K562 (cell line): ENCODE results near the gene GAB2. TPM values are rescaled to one million over a fixed set of nuclear protein-coding genes. Genes with fewer than 3 reads are reported as not detected.

Experiments
- ASH1L ChIP-seq: fragments of 450-650 bp; IDR thresholded peaks from 2 replicates; pipeline ENCODE4 v1.6.1; 2018; ENCODE audit warnings: borderline replicate concordance, mild to moderate bottlenecking, low read depth; ENCODE audit not compliant: partially characterized antibody
- CSDE1 ChIP-seq, 2 experiments: fragments of 450-650 bp; IDR thresholded peaks; 2 replicates each; pipeline ENCODE4 v1.6.1; 2016; ENCODE audit warnings: mild to moderate bottlenecking in 1 of 2
- HNRNPLL ChIP-seq: fragments of 200-400 bp; formaldehyde crosslinking; IDR thresholded peaks from 2 replicates; pipeline ENCODE4 v1.6.1; 2017; ENCODE audit warnings: low read length, low read depth, mild to moderate bottlenecking; ENCODE audit not compliant: poor library complexity, severe bottlenecking
- HSF4 ChIP-seq: fragments of 250-450 bp; sonication (Bioruptor Pico); IDR thresholded peaks from 2 replicates; pipeline ENCODE4 v2.1.2; 2022; ENCODE audit warnings: mild to moderate bottlenecking, moderate library complexity, borderline replicate concordance
- JUND ChIP-seq, 2 experiments: IDR thresholded peaks; 2 replicates in 1 of 2; 3 replicates in 1 of 2; pipeline ENCODE4 v1.6.1; 2011; ENCODE audit warnings: borderline replicate concordance in 2 of 2, low read depth in 2 of 2, low read length in 2 of 2, improper control_type of control experiment in 1 of 2, missing biosample characterization in 1 of 2, missing genetic modification characterization in 1 of 2, missing genetic modification reagents in 1 of 2
- KDM2B ChIP-seq: fragments of 250-450 bp; sonication (Bioruptor Pico); IDR thresholded peaks from 2 replicates; pipeline ENCODE4 v1.8.0; 2021; ENCODE audit warnings: mild to moderate bottlenecking, moderate library complexity
- MYBL2 ChIP-seq, 2 experiments: fragments of 450-650 bp in 1 of 2; sonication (generic) in 1 of 2; formaldehyde crosslinking in 1 of 2; IDR thresholded peaks; 2 replicates each; pipeline versions ENCODE4 v1.6.1 to v1.8.1; 2017 to 2022; ENCODE audit warnings: borderline replicate concordance in 1 of 2, inconsistent platforms in 1 of 2, low read depth in 1 of 2, mild to moderate bottlenecking in 1 of 2, missing genetic modification reagents in 1 of 2, moderate library complexity in 1 of 2
- NUFIP1 ChIP-seq: fragments of 450-650 bp; IDR thresholded peaks from 2 replicates; pipeline ENCODE4 v1.6.1; 2018; ENCODE audit not compliant: partially characterized antibody
- PCBP1 ChIP-seq: fragments of 200-400 bp; formaldehyde crosslinking; IDR thresholded peaks from 2 replicates; pipeline ENCODE4 v1.6.1; 2018; ENCODE audit warnings: mild to moderate bottlenecking, low read depth, low read length; ENCODE audit not compliant: poor library complexity, severe bottlenecking
- POLR2AphosphoS5 ChIP-seq: IDR thresholded peaks from 2 replicates; pipeline ENCODE4 v1.6.1; 2011; ENCODE audit warnings: mild to moderate bottlenecking, low read depth, low read length, moderate library complexity; ENCODE audit not compliant: control insufficient read depth, insufficient read depth
- RCOR1 ChIP-seq, 2 experiments: IDR thresholded peaks; 2 replicates each; pipeline ENCODE4 v1.6.1; 2012; ENCODE audit warnings: low read depth in 2 of 2, low read length in 2 of 2, borderline replicate concordance in 1 of 2, improper control_type of control experiment in 1 of 2
- RHOXF2B ChIP-seq: fragments of 250-450 bp; sonication (Bioruptor Pico); conservative IDR thresholded peaks from 2 replicates; pipeline ENCODE4 v1.5.1; 2021
- RUNX1 ChIP-seq: sonication (generic); IDR thresholded peaks from 2 replicates; pipeline ENCODE4 v1.6.1; 2016; ENCODE audit warnings: antibody characterized with exemption, low read depth
- SOX6 ChIP-seq: fragments of 450-650 bp; IDR thresholded peaks from 2 replicates; pipeline ENCODE4 v1.6.1; 2014; ENCODE audit warnings: mild to moderate bottlenecking
- TAF1 ChIP-seq: IDR thresholded peaks from 2 replicates; pipeline ENCODE4 v1.6.1; 2011; ENCODE audit warnings: mild to moderate bottlenecking, low read length, moderate library complexity; ENCODE audit not compliant: insufficient read depth, control insufficient read depth, severe bottlenecking; ENCODE audit errors: extremely low read depth
- TAF9B ChIP-seq: fragments of 450-650 bp; IDR thresholded peaks from 2 replicates; pipeline ENCODE4 v1.6.1; 2018; ENCODE audit warnings: mild to moderate bottlenecking; ENCODE audit not compliant: partially characterized antibody
- THAP7 ChIP-seq: fragments of 250-450 bp; sonication (Bioruptor Pico); IDR thresholded peaks from 2 replicates; pipeline ENCODE4 v1.5.0; 2021
- ZBTB1 ChIP-seq: sonication (generic); formaldehyde crosslinking; IDR thresholded peaks from 2 replicates; pipeline ENCODE4 v1.8.1; 2023; ENCODE audit warnings: missing genetic modification reagents, low read depth, mild to moderate bottlenecking, borderline replicate concordance
- ZNF133 ChIP-seq: fragments of 250-450 bp; sonication (Bioruptor Pico); IDR thresholded peaks from 2 replicates; pipeline ENCODE4 v1.4.0; 2020; ENCODE audit warnings: mild to moderate bottlenecking
- polyA plus RNA-seq, 8 experiments: library from polyadenylated mRNA; depleted of rRNA in 4 of 8; stranded (reverse) in 5 of 8; unstranded in 3 of 8; fragments of >200 nt; fragmentation: Nextera tagmentation in 2 of 8; fragmentation: Illumina TruSeq in 1 of 8; extraction: Ambion mirVana in 2 of 8; extraction: Trizol in 1 of 8; gene quantifications; 2 replicates each; pipeline versions ENCODE4 v1.2.1 to v1.2.3, GENCODE V29; 2011 to 2014; ENCODE audit warnings: inconsistent platforms in 1 of 8, missing spikeins in 1 of 8
- total RNA-seq, 7 experiments: library from RNA; depleted of rRNA in 6 of 7; stranded (reverse); fragments of >200 nt in 6 of 7; fragmentation: Illumina TruSeq in 2 of 7; extraction: Trizol in 2 of 7; gene quantifications; 2 replicates each; pipeline versions ENCODE4 v1.2.1 to v1.2.3, GENCODE V29; 2011 to 2021; ENCODE audit warnings: low replicate concordance in 1 of 7
- TF ChIP-seq, protein P1 (sequence below): sonication (generic); formaldehyde crosslinking; IDR thresholded peaks from 2 replicates; pipeline ENCODE4 v1.8.0; 2022; ENCODE audit warnings: missing genetic modification reagents, mild to moderate bottlenecking, borderline replicate concordance
- TF ChIP-seq, protein P2 (sequence below): fragments of 250-450 bp; sonication (Bioruptor Pico); IDR thresholded peaks from 2 replicates; pipeline ENCODE4 v1.5.1; 2021; ENCODE audit warnings: mild to moderate bottlenecking

Gene GAB2
- total and polyA plus RNA-seq, 9 of the 15 experiments (the other 6 are each of a cell fraction or from before 2014, with no cell fraction given), result 2.3 to 35.2 (median 16.1) TPM

GRCh38 chr11:78414321-78415051 is 3.1 kb downstream of the GAB2 start (continued):
- no peak for TF ChIP-seq HSF4 (CRISPR knock-in tag)
- no peak for TF ChIP-seq ASH1L
- TF ChIP-seq HNRNPLL, result no peak
- TF ChIP-seq ZBTB1 (CRISPR knock-in tag), result no peak
- TF ChIP-seq POLR2AphosphoS5, result no peak
- no peak for TF ChIP-seq RCOR1 (IDR thresholded peaks at IDR 0.05; ENCODE audit: borderline replicate concordance in 1 of 2, low read depth in 2 of 2, low read length in 2 of 2)
- no peak for TF ChIP-seq RHOXF2B (CRISPR knock-in tag)
- no peak for TF ChIP-seq SOX6
- TF ChIP-seq NUFIP1, result no peak
- no peak for TF ChIP-seq KDM2B (CRISPR knock-in tag)
- TF ChIP-seq TAF9B, result no peak
- TF ChIP-seq ZNF133, result no peak
- no peak for TF ChIP-seq RUNX1
- peak; percentile 18; the same call in 1 of the 2 replicates for TF ChIP-seq JUND (IDR thresholded peaks at IDR 0.05; ENCODE audit: borderline replicate concordance, low read depth, low read length)
- no peak for TF ChIP-seq JUND (tag; IDR thresholded peaks at IDR 0.05; ENCODE audit: borderline replicate concordance, low read depth, low read length)
- TF ChIP-seq PCBP1, result no peak
- no peak for TF ChIP-seq MYBL2 (IDR thresholded peaks at IDR 0.05; ENCODE audit: low read depth)
- no peak for TF ChIP-seq MYBL2 (CRISPR knock-in tag; IDR thresholded peaks at IDR 0.05; ENCODE audit: borderline replicate concordance)
- TF ChIP-seq, protein P1, sequence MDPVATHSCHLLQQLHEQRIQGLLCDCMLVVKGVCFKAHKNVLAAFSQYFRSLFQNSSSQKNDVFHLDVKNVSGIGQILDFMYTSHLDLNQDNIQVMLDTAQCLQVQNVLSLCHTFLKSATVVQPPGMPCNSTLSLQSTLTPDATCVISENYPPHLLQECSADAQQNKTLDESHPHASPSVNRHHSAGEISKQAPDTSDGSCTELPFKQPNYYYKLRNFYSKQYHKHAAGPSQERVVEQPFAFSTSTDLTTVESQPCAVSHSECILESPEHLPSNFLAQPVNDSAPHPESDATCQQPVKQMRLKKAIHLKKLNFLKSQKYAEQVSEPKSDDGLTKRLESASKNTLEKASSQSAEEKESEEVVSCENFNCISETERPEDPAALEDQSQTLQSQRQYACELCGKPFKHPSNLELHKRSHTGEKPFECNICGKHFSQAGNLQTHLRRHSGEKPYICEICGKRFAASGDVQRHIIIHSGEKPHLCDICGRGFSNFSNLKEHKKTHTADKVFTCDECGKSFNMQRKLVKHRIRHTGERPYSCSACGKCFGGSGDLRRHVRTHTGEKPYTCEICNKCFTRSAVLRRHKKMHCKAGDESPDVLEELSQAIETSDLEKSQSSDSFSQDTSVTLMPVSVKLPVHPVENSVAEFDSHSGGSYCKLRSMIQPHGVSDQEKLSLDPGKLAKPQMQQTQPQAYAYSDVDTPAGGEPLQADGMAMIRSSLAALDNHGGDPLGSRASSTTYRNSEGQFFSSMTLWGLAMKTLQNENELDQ, result no peak
- TF ChIP-seq, protein P2, sequence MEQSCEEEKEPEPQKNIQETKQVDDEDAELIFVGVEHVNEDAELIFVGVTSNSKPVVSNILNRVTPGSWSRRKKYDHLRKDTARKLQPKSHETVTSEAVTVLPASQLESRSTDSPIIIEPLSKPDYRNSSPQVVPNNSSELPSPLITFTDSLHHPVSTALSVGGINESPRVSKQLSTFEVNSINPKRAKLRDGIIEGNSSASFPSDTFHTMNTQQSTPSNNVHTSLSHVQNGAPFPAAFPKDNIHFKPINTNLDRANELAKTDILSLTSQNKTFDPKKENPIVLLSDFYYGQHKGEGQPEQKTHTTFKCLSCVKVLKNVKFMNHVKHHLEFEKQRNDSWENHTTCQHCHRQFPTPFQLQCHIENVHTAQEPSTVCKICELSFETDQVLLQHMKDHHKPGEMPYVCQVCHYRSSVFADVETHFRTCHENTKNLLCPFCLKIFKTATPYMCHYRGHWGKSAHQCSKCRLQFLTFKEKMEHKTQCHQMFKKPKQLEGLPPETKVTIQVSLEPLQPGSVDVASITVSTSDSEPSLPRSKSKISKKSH (CRISPR knock-in tag), result no peak
- TF ChIP-seq TAF1, result no peak
- TF ChIP-seq CSDE1 (IDR thresholded peaks at IDR 0.05), result no peak
- no peak for TF ChIP-seq THAP7 (CRISPR knock-in tag)
